GM12878 (cell line): ENCODE measurements around the gene CCR7. TPM values are rescaled to one million over a fixed set of nuclear protein-coding genes. Genes with fewer than 3 reads are reported as not detected.

Source experiments
- BHLHE40 ChIP-seq, 2 experiments: fragments of 450-650 bp in 1 of 2; IDR thresholded peaks; 2 replicates each; pipeline ENCODE4 v1.6.1; 2011 to 2017; ENCODE audit warnings: low read depth in 2 of 2, borderline replicate concordance in 1 of 2, improper control_type of control experiment in 1 of 2, low read length in 1 of 2, mild to moderate bottlenecking in 1 of 2
- CHD1 ChIP-seq: IDR thresholded peaks from 2 replicates; pipeline ENCODE4 v1.6.1; 2012; ENCODE audit warnings: low read depth, low read length, improper control_type of control experiment
- CTCF ChIP-seq, 3 experiments: IDR thresholded peaks in 2 of 3; conservative IDR thresholded peaks in 1 of 3; 2 replicates each; pipeline ENCODE4 v1.5.1; 2011; ENCODE audit warnings: low read depth in 3 of 3, low read length in 3 of 3, mild to moderate bottlenecking in 3 of 3, control low read depth in 2 of 3, moderate library complexity in 2 of 3, inconsistent platforms in 1 of 3, mixed read lengths in 1 of 3; ENCODE audit not compliant: control insufficient read depth in 2 of 3, insufficient read depth in 1 of 3; ENCODE audit errors: extremely low read depth in 1 of 3
- DPF2 ChIP-seq: fragments of 450-650 bp; IDR thresholded peaks from 2 replicates; pipeline ENCODE4 v1.6.1; 2017; ENCODE audit warnings: mild to moderate bottlenecking
- EED ChIP-seq: sonication (generic); IDR thresholded peaks from 2 replicates; pipeline ENCODE4 v1.6.1; 2016; ENCODE audit warnings: antibody characterized with exemption, low read depth
- ELK1 ChIP-seq: IDR thresholded peaks from 2 replicates; pipeline ENCODE4 v1.6.1; 2012; ENCODE audit warnings: low read depth, low read length, improper control_type of control experiment
- FOXM1 ChIP-seq: IDR thresholded peaks from 2 replicates; pipeline ENCODE4 v1.6.1; 2012; ENCODE audit warnings: low read depth, mild to moderate bottlenecking, inconsistent platforms, low read length, moderate library complexity
- IKZF1 ChIP-seq: fragments of 450-650 bp; conservative IDR thresholded peaks from 2 replicates; pipeline ENCODE4 v1.6.1; 2017; ENCODE audit warnings: antibody characterized with exemption, mild to moderate bottlenecking
- IKZF2 ChIP-seq, 2 experiments: fragments of 450-650 bp; IDR thresholded peaks; 2 replicates each; pipeline ENCODE4 v1.6.1; 2017; ENCODE audit warnings: mild to moderate bottlenecking in 2 of 2, moderate library complexity in 2 of 2
- MTA3 ChIP-seq: IDR thresholded peaks from 2 replicates; pipeline ENCODE4 v1.6.1; 2012; ENCODE audit warnings: low read length, inconsistent platforms, borderline replicate concordance
- NFXL1 ChIP-seq: fragments of 450-650 bp; IDR thresholded peaks from 2 replicates; pipeline ENCODE4 v1.6.1; 2017; ENCODE audit warnings: antibody characterized with exemption, mild to moderate bottlenecking, borderline replicate concordance
- PAX5 ChIP-seq: IDR thresholded peaks from 2 replicates; pipeline ENCODE4 v1.6.1; 2011; ENCODE audit warnings: low read depth, low read length, borderline replicate concordance
- RUNX3 ChIP-seq: IDR thresholded peaks from 2 replicates; pipeline ENCODE4 v1.6.1; 2012; ENCODE audit warnings: low read length, inconsistent platforms
- SMARCA5 ChIP-seq: fragments of 450-650 bp; IDR thresholded peaks from 2 replicates; pipeline ENCODE4 v1.6.1; 2017; ENCODE audit warnings: mild to moderate bottlenecking
- SP1 ChIP-seq: IDR thresholded peaks from one replicate; pipeline ENCODE4 v1.6.1; 2011; ENCODE audit warnings: low read depth, low read length
- STAT3 ChIP-seq: IDR thresholded peaks from 2 replicates; pipeline ENCODE4 v1.6.1; 2011; ENCODE audit warnings: low read depth, low read length, improper control_type of control experiment
- TAF1 ChIP-seq: IDR thresholded peaks from 2 replicates; pipeline ENCODE4 v1.6.1; 2011; ENCODE audit warnings: mild to moderate bottlenecking, low read depth, low read length, borderline replicate concordance
- TBL1XR1 ChIP-seq: IDR thresholded peaks from 2 replicates; pipeline ENCODE4 v1.6.1; 2012; ENCODE audit warnings: low read depth, low read length, improper control_type of control experiment
- TCF7 ChIP-seq: IDR thresholded peaks from 2 replicates; pipeline ENCODE4 v1.6.1; 2014; ENCODE audit warnings: antibody characterized with exemption, borderline replicate concordance
- ZNF687 ChIP-seq: fragments of 450-650 bp; IDR thresholded peaks from 2 replicates; pipeline ENCODE4 v1.6.1; 2017; ENCODE audit warnings: mild to moderate bottlenecking, moderate library complexity
- polyA plus RNA-seq, 11 experiments: library from polyadenylated mRNA; depleted of rRNA in 4 of 11; unstranded in 6 of 11; stranded (reverse) in 5 of 11; fragments of >200 nt; fragmentation: Nextera tagmentation in 4 of 11; fragmentation: Illumina TruSeq in 1 of 11; extraction: Ambion mirVana in 4 of 11; extraction: Trizol in 1 of 11; gene quantifications; 1 replicate in 1 of 11; 2 replicates in 10 of 11; pipeline versions ENCODE4 v1.2.1 to v1.2.3, GENCODE V29; 2011 to 2016; ENCODE audit warnings: inconsistent platforms in 2 of 11, missing spikeins in 2 of 11, low read depth in 1 of 11
- total RNA-seq, 4 experiments: library from RNA; depleted of rRNA in 3 of 4; stranded (reverse); fragments of >200 nt in 3 of 4; fragmentation: Illumina TruSeq in 1 of 4; extraction: Trizol in 1 of 4; gene quantifications; 2 replicates each; pipeline versions ENCODE4 v1.2.1 to v1.2.3, GENCODE V29; 2013 to 2021
- TF ChIP-seq, protein P1 (sequence below): IDR thresholded peaks from 2 replicates; pipeline ENCODE4 v1.6.1; 2011; ENCODE audit warnings: low read depth, low read length, improper control_type of control experiment, borderline replicate concordance

The CCR7 gene
- total and polyA plus RNA-seq, 10 of the 15 experiments (the other 5 are each of a cell fraction or from before 2014, with no cell fraction given), result 131 to 1,171 (median 260) TPM

DNA sequence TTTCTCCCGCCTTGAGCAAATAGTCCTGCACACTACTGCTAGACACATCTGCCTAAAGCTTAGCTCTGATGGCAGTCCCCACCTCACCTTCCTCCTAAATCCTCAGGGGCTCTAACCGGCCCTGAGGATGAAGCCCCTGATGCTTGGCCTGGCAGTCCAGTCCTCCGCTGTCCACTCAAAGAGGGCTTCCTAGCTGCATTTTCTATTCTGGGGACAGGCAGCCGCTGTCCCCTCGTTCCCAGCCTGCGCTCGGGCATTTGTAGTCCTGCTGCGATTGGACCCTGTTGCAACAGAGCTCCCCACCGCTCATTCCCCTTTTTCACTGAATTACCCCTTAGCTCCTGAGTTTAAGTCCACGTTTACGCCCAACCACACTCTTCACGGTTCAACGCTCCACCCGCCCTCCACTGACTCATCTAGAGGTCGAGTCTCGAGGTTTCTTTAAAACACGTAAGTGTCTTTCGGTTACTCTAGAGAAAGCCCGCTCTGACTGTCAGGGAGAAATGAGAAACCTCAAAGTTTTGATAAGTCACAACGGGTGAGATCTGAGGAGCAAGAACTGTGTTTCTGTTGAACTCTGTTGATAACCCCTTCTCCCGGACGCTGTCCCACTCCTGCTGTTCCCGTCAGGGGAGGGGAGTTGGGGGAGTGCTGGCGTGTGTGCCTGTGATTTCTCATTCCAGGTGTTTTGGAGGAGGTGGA is 4.5 kb downstream of the CCR7 start (continued):
- TF ChIP-seq CTCF (IDR thresholded peaks at IDR 0.05 in 2 of 3, conservative IDR thresholded peaks at IDR 0.05 in 1 of 3; ENCODE audit: control insufficient read depth in 2 of 3, extremely low read depth in 1 of 3, insufficient read depth in 1 of 3, low read depth in 3 of 3, low read length in 3 of 3), result no peak
- no peak; the same call in 1 of the 2 replicates for TF ChIP-seq CHD1
- peak; percentile 8 for TF ChIP-seq SP1
- TF ChIP-seq TAF1, result peak; percentile 56; the same call in 1 of the 2 replicates
- TF ChIP-seq NFXL1, result no peak
- TF ChIP-seq MTA3, result 0 out of 2 replicates have a peak, but pooled peaks have one; percentile 76
- peak; percentile 69 for TF ChIP-seq ZNF687
- TF ChIP-seq, protein P1, sequence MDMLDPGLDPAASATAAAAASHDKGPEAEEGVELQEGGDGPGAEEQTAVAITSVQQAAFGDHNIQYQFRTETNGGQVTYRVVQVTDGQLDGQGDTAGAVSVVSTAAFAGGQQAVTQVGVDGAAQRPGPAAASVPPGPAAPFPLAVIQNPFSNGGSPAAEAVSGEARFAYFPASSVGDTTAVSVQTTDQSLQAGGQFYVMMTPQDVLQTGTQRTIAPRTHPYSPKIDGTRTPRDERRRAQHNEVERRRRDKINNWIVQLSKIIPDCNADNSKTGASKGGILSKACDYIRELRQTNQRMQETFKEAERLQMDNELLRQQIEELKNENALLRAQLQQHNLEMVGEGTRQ, result no peak
- TF ChIP-seq RUNX3, result peak; percentile 94
- peak in 1 of 2 experiments; percentile 78; a peak in 2 of 4 replicates for TF ChIP-seq IKZF2 (IDR thresholded peaks at IDR 0.05)
- peak; percentile 99 for TF ChIP-seq FOXM1
- no peak for TF ChIP-seq ELK1
- peak; percentile 95 for TF ChIP-seq EED
- TF ChIP-seq BHLHE40 (IDR thresholded peaks at IDR 0.05; ENCODE audit: borderline replicate concordance in 1 of 2, low read depth in 2 of 2, low read length in 1 of 2), result peak; percentile 56 to 62; a peak in 2 of 4 replicates
- peak; percentile 61; the same call in 1 of the 2 replicates for TF ChIP-seq IKZF1
- TF ChIP-seq TBL1XR1, result peak; percentile 69; the same call in 1 of the 2 replicates
- TF ChIP-seq STAT3, result no peak
- peak; percentile 98 for TF ChIP-seq PAX5
- peak; percentile 80 for TF ChIP-seq DPF2
- no peak; the same call in none of the 2 replicates for TF ChIP-seq TCF7
- peak; percentile 8 for TF ChIP-seq SMARCA5
